LoVo (cell line): ENCODE measurements around the gene HERPUD1.
"Not testable (repeated sequence)": the region's sequence is repeated elsewhere in the genome, so short reads cannot be mapped to it uniquely, and the experiment has no call there.

Source experiments
- DNase-seq: peaks from one replicate; pipeline ENCODE4 v3.0.0-alpha.2; 2016; ENCODE audit warnings: low spot score

HERPUD1 gene

DNA sequence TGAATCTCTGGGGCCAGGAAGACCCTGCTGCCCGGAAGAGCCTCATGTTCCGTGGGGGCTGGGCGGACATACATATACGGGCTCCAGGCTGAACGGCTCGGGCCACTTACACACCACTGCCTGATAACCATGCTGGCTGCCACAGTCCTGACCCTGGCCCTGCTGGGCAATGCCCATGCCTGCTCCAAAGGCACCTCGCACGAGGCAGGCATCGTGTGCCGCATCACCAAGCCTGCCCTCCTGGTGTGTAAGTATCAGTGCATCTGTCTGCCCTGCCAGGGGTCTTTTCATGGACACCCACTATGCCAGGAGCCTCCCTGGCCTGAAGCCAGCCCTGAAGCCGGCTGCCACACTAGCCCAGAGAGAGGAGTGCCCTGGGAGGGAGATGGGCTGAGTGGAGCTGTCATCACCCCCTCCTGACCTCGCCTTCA, 29.9 kb downstream of the HERPUD1 start, which contains the start of gene CETP:
CETP (plus strand) TSS at position 100 of the 431 bp plus-strand sequence; CDS start at position 130, 30 bp downstream.
- no peak for DNase-seq

DNA sequence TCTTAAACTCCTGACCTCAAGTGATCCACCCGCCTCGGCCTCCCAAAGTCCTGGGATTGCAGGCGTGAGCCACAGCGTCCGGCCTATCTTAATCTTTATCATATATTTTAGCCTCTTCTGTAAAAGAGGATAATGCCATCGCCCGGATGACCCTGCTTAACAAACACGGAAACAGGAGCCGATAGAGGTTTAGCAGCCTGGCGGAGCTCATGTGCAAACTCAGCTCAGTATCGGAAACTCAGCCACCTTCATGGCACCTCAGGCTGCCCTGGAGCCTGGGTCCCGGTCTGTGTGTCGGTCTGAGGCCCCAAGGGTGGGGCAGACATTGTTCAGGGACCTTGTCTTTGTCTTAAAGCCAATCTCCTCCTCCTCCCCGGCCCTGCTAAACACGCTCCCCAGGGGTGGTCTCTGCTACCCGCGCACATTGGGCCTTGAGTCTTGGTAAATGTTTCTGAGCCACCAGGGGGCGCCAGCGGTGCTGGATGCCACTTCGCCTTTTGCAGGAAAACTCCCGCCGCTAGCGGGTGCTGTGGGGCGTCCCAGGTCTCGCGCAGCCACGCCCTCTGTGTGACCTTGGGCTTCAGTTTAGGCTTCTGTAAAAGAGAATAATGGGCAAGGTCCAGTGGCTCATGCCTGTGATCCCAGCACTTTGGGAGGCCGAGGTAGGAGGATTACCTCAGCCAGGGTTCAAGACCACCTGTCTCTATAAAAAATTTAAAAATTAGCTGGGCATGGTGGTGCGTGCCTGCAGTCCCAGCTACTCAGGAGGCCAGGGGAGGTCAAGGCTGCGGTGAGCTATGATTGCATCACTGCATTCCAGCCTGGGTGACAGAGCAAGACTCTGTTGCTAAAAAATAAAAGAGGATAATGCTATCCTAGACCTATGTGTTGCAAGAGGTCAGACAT, 32.6 kb downstream of the HERPUD1 start:
- peak; percentile 72 for DNase-seq

DNA sequence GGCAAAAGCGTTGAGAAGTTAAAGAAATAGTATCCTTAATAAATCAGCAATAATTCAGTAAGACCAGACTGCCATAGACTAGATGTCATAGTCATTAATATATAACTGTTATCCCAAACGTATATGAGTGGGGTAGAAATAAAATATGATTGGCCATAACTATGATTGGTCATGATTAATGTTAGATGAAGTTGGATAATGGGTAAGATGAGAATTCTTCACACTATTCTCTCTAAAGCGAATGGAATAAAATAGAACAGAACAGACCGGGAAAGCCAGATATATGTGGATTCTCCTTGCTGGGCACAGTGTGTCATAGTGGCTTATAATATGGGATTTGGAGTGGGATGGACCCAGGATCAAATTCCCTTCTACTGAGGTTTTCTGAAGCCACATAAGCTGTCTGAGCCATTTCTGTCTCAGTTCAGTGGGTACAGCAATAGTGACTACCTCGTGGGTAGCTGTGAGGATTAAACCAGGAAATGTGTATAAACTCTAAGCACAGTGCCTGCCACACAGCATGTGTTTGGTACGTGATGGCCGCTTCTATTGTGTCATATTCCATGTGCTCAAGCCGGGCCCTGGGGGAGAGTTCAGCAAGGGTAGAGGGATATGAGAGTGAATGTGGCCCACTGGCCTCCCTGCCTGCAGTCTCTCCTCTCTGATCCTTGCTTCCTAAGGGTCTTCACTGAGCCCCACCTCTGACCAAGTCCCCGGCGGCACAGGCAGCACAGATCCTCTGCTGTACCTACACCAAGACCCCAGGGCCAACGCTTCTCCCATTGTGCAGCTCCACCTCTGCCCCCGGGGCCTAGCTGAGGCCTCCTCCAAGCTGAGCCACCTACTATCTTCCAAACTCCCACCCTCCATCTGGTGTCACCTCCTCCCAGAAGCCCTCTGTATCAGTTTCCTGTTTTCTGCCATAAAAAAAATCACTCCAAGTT, 33.5 kb downstream of the HERPUD1 start:
- no peak for DNase-seq

DNA sequence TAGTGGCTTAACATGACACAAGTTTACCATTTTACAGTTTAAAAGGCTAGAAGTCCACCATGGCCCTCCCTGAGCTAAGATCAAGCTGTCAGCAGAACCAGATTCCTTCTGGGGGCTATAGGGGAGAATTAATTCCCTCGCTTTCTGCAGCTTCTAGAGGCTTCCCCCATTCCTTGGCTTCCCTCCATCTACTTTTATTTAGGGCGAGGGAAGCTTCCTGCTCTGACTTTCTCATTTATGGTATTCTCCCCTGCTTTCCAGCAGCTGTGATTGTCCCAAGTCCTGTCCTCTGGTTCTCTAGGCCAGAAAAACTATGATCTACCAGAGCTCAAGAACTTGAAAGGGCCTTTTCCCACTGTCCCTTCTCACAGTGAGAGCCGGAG, 34.1 kb downstream of the HERPUD1 start:
- no peak for DNase-seq

DNA sequence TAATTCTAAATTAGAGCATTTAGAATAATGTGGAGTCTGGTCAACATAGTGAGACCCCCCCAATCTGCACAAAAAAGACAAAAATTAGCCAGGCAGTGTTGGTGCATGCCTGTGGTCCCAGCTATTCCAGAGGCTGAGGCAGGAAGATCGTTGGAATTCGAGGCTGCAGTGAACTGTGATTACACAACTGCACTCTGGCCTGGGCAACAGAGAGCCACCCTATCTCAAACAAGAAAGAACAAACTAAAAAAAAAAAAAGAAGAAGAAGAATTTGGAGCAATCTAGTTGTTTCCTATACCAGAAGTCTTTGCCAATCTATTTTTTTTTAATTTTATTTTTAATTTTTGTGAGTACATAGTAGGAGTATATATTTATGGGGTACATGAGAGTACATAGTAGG, 35.8 kb downstream of the HERPUD1 start:
- DNase-seq: no peak

DNA sequence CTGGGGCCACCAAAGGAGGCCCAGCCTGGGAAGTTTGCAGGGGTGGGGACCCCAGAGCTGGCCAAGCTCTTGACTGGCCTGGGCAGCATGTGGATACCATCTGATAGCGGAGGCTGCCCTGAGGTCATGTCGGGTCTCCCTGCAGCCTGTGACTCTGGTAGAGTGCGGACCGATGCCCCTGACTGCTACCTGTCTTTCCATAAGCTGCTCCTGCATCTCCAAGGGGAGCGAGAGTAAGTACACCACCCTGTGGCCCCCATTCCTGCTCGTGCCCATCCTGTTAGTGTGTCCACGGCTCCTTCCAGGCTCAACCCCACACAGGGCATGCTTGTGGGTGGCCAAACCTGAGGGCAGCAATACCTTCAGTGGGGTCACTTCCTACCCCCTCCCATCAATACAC, 37.8 kb downstream of the HERPUD1 start:
- no peak for DNase-seq

DNA sequence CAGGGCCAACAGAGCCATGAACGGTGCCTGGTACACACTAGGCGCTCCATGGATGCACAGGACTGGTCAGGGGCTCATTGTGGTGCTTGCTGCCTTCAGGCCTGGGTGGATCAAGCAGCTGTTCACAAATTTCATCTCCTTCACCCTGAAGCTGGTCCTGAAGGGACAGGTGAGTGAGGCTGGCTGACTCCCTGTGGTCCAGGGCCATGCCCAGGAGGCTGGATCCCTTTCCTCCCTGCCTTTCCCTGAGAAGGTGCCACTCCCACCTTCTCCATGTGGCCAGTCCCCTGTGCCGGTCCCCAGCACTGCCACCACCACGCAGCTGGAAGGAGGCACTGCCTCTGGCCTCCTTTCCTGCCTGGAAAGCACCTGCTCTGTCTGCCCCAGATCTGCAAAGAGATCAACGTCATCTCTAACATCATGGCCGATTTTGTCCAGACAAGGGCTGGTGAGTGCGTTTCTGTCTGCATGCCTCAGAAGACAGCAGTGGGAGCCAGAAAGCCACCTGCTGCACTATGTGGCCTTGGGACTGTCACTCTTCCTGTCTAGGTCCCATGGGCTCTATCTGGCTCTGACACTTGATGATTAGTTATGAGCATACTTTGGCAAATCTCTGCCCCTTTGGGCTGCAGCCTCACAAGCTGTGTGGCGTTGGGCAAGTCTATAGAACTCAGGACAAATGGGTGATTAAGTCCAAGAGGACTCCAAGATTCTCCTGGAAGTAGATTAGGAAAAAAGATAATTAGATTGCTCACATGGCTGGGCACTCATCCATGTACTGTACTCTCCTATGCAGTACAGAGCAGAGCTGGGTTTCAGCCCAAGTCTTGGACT, 39.2 kb downstream of the HERPUD1 start:
- no peak for DNase-seq

DNA sequence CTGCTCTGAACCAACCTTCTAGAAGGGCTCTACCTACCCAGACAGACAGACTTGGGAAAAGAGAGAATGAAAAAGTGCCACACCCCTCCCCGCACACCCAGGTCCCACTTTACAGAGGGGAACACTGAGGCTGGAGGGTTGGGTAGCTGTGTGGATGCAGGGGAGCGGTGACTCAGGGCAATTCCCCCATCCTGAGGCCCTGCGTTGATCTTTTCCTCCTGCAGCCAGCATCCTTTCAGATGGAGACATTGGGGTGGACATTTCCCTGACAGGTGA, 39.8 kb downstream of the HERPUD1 start:
- DNase-seq: no peak

DNA sequence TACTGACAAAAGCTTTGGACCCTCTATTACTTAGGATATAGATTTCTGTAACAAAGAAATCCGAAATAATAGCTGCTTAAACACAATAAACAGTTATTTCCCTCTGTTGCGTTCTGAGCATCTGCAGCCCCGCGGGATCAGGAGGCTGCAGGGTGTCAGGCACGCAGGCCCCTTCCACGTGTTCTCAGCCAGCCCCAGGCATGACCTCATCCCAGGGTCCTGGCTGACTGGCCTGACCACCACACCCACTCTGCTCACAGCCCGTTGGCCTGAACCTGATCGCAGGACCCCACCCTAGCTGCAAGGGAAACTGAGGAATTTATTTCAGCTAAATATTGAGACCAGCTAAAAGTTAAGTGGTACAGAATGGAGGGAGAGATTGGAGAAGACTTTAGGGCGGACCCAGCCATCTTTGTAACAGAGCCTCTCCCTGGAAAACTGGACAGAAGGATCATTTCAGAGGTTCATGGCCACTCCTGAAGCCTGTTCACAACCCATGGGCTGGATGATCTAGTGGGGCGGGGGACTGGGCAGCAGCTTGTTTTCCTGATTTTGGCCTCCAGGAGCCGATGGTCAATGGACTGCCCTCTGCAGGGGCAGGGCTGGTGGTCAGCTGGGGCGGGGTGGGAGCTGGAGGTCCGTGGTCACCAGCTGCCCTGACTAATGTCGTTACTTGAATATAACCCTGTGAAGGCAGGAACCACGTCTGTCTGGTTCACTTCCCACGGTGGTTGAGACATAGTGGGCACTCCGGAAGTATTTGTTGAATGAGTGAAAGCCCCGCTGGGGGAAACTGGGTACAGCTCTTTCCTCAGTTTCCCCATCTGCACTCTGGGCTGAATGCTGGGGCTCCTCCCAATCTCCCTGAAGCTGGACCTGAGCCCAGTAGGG, 40.7 kb downstream of the HERPUD1 start:
- DNase-seq: no peak

DNA sequence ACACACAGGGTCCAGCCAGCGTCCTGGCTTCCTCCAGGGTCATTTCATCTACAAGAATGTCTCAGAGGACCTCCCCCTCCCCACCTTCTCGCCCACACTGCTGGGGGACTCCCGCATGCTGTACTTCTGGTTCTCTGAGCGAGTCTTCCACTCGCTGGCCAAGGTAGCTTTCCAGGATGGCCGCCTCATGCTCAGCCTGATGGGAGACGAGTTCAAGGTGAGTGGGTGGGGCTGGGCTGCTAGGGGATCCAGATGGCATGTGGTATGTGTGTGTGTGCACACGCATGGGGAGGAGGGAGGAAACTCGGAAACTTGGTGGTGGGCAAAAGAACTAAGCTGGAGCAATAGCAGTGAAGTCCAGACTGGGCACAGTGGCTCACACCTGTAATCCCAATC, 41.4 kb downstream of the HERPUD1 start:
- DNase-seq: no peak

DNA sequence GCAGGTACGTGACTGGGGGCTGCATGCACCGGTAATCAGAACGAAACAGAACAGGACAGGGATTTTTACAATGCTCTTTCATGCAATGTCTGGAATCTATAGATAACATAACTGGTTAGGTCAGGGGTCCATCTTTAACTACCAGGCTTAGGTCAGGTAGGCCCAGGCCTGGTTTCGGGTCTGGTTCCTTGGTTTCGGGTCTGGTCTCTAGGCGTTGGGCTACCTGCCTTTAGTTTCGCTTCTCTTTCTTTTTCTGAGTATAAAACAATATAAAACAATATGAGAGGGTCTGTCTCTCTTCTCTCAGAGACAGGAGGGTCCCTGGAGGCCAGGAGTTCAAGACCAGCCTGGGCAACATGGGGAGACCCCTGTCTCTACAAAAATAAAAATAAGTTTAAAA, 42.0 kb downstream of the HERPUD1 start:
- DNase-seq: not testable (repeated sequence)

DNA sequence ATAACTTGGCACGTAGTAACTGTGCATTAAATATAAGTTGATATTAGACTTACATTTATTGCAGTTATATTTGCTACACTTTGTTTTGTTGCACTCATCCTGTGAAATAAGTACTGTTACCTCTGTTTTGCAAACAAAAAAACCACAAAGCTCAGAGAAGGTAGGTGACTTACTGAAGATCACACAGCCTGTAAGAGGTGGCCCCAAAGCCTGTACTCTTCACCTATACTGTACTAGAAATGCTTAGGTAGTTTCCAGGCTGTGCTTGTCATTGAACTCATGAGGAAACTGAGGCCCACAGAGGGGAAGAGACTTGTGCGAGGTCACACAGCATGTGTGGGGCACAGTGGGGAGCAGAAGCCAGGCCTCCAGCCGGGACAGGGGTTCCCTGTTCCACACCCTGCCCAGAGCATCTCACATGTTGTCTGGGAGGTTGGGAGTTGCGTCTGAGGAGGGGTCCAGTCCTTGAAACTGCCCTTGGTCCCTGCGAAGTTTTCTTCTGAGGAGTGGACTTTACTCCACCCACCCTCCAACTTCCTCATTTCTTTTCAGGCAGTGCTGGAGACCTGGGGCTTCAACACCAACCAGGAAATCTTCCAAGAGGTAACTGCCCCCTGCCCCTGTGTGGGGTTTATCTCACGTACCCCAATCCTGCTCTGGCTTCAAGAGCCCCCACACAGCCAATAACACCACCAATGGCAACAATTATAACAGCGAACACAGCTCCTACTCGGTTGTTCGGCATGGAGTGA, 42.8 kb downstream of the HERPUD1 start:
- DNase-seq: no peak

DNA sequence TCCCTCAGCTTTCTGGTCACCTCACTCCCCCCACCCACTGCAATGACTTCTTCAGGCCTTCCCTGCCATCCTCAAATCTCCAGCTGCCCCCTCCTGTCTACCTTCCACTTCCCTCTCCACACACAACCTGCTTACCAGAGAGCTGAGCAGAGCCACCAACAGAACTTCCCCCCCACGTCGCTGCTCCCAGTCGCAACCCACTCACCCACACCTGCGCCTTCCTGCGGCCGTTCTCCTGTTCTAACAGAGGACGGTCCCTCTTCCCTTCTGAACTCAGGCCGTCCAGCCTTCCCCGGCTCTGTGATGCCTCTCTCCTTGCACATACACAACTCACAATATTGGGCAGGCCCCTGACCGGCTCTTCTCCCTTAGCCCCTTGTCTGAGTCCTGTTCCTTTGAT, 43.8 kb downstream of the HERPUD1 start:
- DNase-seq: no peak

DNA sequence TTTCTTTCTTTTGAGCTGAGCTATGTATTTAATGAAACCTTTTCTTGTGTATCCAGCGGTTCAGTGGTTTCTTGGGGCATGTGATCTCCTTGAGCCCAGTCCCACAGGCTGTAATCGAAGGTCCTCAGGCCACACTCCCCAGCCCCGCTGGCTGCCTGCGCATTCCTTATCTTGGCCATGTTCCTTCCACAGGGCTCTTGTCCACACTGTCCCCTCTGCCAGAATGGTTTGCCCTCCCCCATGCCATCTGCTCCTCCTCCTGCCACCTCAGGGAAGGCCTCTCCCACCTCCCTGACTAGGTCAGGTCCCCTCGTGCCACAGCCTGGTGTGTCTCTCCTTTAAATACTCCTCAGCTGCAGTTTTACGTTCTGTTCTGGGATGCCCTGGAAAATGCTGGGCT, 45.3 kb downstream of the HERPUD1 start:
- DNase-seq: no peak

DNA sequence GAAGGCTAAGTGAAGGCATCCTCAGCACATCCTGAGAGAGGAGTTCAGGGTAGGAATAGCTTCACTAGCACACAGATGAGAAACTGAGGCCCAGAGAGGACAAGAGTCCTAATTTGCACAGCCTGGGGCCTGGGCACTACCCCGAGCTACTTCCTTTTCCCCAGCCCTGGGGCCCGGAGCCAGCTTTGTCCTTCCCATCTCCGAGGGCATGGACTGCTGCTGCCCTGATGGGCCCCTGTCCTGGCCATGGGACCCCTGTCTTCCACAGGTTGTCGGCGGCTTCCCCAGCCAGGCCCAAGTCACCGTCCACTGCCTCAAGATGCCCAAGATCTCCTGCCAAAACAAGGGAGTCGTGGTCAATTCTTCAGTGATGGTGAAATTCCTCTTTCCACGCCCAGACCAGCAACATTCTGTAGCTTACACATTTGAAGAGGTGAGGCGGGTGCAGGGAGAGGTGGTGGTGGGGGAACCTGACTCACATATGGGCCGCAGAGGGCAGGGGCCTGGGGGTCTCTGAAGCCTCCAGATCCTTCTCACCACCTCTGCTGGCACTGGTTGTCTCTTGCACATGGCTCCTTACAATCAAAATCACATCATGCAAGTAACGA, 46.0 kb downstream of the HERPUD1 start:
- no peak for DNase-seq

DNA sequence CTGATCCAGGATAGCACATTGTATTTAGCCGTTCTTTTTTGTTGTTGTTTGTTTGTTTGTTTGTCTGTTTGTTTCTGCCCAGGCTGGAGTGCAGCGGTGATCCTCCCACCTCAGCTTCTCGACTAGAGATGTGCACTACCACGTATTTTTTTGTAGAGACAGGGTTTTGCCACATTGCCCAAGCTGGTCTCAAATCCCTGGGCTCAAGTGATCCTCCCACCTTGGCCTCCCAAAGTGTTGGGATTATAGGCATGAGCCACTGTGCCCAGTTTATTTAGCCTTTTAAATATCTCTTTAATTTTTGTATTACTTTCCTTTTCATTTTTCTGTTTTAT, 48.2 kb downstream of the HERPUD1 start:
- DNase-seq: no peak

DNA sequence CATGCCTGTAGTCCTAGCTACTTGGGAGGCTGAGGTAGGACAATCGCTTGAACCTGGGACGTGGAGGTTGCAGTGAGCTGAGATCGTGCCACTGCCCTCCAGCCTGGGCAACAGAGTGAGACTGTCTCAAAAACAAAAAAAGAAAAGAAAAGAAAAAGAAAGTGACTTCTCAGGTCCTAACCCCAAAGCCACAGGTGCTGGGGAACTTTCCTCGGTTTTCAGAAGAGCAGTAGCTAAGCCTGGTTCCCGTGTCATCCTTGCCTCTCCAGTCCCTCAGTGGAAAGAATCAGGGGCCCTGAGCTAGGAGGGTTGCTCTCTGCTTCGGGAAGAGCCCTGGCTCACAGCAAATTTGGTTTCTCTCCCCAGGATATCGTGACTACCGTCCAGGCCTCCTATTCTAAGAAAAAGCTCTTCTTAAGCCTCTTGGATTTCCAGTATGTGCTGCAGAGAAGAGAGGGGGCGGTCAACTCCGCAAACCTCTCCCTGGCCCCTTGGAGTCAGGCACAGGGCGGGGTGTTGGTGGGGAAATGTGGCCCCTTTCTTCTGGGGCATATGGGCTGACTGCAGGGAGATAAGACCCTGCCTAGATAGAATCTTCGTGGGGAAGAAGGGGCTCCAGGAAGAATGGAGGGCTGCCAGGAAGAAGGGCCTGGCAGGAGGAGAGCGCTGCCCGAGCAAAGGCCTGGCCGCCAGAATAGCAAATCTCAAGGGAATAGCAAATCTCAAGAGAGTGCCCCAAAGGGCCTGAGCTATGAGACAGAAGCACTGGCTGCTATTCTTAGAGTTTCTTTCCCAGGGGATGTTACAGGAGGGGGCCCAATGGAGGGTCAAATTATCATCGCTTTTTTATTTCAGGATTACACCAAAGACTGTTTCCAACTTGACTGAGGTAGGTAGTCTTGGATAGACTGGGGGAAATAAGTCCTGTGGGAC, 49.1 kb downstream of the HERPUD1 start:
- no peak for DNase-seq

DNA sequence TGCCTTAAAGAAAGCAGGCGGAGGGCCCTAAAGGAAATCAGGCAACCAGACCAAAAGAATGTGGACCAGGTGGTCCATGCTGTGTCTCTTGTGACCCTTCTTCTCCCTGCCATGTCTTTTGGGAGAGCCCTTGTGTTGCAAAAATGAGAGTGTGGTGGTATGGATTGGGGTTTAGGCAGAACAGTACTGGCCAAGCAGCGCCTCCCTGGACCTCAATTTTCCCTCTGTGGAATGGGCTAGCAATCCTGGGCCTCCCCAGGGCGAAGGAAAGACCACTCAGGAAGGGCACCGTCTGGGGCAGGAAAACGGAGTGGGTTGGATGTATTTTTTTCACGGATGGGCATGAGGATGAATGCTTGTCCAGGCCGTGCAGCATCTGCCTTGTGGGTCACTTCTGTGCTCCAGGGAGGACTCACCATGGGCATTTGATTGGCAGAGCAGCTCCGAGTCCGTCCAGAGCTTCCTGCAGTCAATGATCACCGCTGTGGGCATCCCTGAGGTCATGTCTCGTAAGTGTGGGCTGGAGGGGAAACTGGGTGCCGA, 49.9 kb downstream of the HERPUD1 start:
- no peak for DNase-seq

DNA sequence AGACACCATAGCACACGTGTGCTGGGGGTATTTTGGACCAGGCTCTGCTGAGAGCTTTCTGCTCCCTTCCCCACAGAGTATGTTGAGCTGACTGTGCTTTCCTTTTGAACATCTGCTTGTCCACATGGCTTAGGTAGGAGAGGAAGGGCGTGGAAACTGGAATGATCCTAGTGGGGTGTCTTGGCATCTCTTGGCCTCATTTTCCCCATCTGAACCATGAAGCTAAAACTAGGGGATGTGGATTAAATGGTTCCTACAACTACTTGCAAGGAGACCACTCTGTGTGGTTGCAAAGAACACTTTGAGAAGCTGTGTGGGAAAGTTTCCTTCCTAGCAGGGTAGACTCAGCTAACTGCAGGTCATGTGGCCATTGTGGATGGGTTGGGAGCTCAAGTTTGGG, 50.8 kb downstream of the HERPUD1 start:
- no peak for DNase-seq
